GM12865 (cell line): ENCODE data around the gene TMEM205.

Experiments used
- DNase-seq: peaks from one replicate; pipeline ENCODE4 v3.0.0; 2010; ENCODE audit warnings: low read depth
- H3K4me3 ChIP-seq: 2 replicates; pipeline ENCODE4 v1.5.1; 2011; ENCODE audit warnings: mild to moderate bottlenecking, low read depth, low read length, control low read depth
- CTCF ChIP-seq: IDR thresholded peaks from 2 replicates; pipeline ENCODE4 v1.5.1; 2011; ENCODE audit warnings: low read length, control low read depth, low read depth, inconsistent platforms; ENCODE audit not compliant: insufficient read depth; ENCODE audit errors: missing control alignments

TMEM205 gene

DNA sequence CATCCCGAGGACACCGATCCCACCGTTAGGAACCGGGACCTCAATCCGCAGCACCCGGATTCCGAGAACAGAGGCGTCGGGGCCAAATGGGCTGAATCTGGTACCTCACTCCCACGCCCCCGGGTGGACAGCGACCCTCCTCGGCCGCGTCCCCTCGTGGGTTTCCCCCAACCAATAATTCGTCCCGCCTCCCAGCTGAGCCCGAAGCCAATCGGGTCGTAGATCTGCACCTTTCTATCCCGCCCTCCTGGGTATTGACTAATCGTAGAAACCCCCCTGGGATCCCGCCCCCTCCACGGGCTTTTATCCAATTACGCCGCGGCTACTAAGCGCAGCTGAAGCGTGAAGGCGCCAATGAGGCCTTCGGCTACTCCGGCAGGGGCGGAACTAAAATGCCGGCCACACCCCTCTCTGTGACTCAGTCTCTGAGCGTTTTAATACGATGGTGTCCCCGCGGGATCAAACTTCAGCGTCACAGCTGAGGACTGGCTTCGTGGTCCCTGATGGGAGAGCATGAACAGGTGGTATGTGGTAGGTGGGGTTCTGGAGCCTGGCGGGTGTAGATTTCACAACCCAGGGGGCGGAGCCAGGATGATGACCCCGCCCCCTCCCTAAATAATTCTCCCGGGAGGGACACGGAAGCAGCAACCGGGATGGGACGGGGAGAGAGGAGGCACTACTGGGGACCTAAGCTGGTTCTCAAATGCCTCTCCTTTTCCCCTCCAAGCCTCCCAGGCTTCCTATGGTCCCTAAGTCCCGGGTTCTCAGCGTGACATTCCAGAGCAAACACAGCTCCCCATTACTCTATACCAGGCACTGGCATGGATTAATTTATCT, at the start of gene TMEM205, which contains the start of gene CCDC159:
TMEM205 (minus strand) TSS at position 165 of the 837 bp plus-strand sequence. CDS start 649 bp downstream, outside the sequence.
CCDC159 (plus strand) TSS at position 416 of the 837 bp plus-strand sequence; CDS start at position 504, 88 bp downstream.
- peak within 1 kb of the TSS; percentile 92 for H3K4me3 ChIP-seq
- DNase-seq: peak; percentile 99
- peak; percentile 13 for TF ChIP-seq CTCF

GRCh38 chr19:11390933-11391680, 45.0 kb upstream of the TMEM205 start:
- no peak for TF ChIP-seq CTCF
- no peak overlapping the region for H3K4me3 ChIP-seq
- no peak for DNase-seq

- DNase-seq: no peak
- H3K4me3 ChIP-seq: no peak overlapping the region
- no peak for TF ChIP-seq CTCF
Measured at GRCh38 chr19:11390359-11390758, 44.3 kb upstream of the TMEM205 start.

DNA sequence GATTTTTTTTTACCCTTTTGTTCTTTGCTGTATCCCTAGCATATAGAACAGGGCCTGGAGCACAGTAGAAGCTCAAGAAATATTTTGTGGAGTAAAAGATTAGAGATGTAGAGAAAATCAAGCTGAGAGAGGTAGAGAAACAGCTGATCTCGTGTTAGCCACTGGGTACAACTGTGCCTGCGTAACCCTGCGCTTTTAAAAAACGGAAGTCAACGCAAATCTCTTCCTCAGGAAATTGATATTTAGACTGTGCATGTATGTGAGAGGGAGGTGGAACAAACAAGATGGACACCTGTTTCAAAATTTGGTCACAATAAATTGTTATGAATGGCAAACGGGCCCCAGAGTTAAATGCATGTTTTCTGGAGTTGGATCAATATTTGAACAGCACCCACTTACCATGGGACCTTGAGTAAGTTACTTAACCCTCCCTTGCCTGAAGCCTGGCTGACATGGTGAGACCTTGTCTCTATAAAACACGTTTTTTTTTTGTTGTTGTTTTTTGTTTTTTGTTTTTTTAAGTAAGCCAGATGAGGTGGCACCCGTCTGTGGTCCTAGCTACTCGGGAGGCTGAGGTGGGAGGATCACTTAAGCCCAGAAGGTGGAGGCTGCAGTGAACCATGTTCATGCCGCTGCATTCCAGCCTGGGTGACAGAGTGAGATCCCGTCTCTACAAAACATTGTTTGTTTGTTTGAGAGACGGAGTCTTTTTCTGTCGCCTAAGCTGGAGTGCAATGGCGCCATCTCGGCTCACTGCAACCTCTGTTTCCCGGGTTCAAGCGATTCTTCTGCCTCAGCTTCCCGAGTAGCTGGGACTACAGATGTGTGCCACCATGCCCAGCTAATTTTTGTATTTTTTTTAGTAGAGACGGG, 41.3 kb upstream of the TMEM205 start:
- no peak for TF ChIP-seq CTCF
- no peak overlapping the region for H3K4me3 ChIP-seq
- DNase-seq: no peak

- no peak for DNase-seq
- TF ChIP-seq CTCF: no peak
- H3K4me3 ChIP-seq: no peak overlapping the region
Measured at GRCh38 chr19:11384778-11385129, 38.7 kb upstream of the TMEM205 start.

- TF ChIP-seq CTCF: no peak
- DNase-seq: no peak
- H3K4me3 ChIP-seq: no peak overlapping the region
Measured at GRCh38 chr19:11383706-11384048, 37.6 kb upstream of the TMEM205 start.
